ENCODE results near the gene ASB6. TPM values are rescaled to one million over a fixed set of nuclear protein-coding genes. Genes with fewer than 3 reads are reported as not detected.

The ASB6 gene
- polyA plus RNA-seq, 1 donor = 11.8 TPM

- DNase-seq (ENCODE audit: low read depth) = no peak
These were observed 15.2 kb downstream of the ASB6 start for GRCh38 chr9:129626625-129627284.

- DNase-seq (ENCODE audit: low read depth) = no peak
These were observed 15.8 kb downstream of the ASB6 start, which contains the start of gene NTMT1 for GRCh38 chr9:129626079-129626624. TSS of gene NTMT1 (plus strand) at chr9:129626163. CDS start at chr9:129632704, 6,541 bp downstream.

- no peak for DNase-seq (ENCODE audit: low read depth)
These were observed 17.0 kb downstream of the ASB6 start for GRCh38 chr9:129624947-129625346.

GRCh38 chr9:129624168-129624759 lies 17.7 kb downstream of the ASB6 start:
- no peak for DNase-seq (ENCODE audit: low read depth)

- DNase-seq (ENCODE audit: low read depth) = no peak
These were observed 18.6 kb downstream of the ASB6 start for GRCh38 chr9:129623331-129623730.

- no peak for DNase-seq (ENCODE audit: low read depth)
These were observed 21.2 kb downstream of the ASB6 start, which contains the start of gene C9orf50 for GRCh38 chr9:129620669-129621295. TSS of gene C9orf50 (minus strand) at chr9:129621101. CDS start at chr9:129620574, 527 bp downstream.

- DNase-seq (ENCODE audit: low read depth) = no peak
These were observed 21.9 kb downstream of the ASB6 start for GRCh38 chr9:129619787-129620668.

GRCh38 chr9:129617167-129617566 lies 24.8 kb downstream of the ASB6 start:
- DNase-seq (ENCODE audit: low read depth) = no peak

GRCh38 chr9:129615407-129616285 lies 26.3 kb downstream of the ASB6 start:
- no peak for DNase-seq (ENCODE audit: low read depth)

GRCh38 chr9:129614932-129615331 lies 27.0 kb downstream of the ASB6 start:
- no peak for DNase-seq (ENCODE audit: low read depth)

- DNase-seq (ENCODE audit: low read depth) = no peak
These were observed 28.3 kb downstream of the ASB6 start for GRCh38 chr9:129613520-129614175.

GRCh38 chr9:129612815-129613519 lies 29.0 kb downstream of the ASB6 start:
- DNase-seq (ENCODE audit: low read depth) = no peak

GRCh38 chr9:129612123-129612522 lies 29.8 kb downstream of the ASB6 start:
- DNase-seq (ENCODE audit: low read depth) = no peak

- DNase-seq (ENCODE audit: low read depth) = no peak
These were observed 30.6 kb downstream of the ASB6 start for GRCh38 chr9:129611307-129611800.

- DNase-seq (ENCODE audit: low read depth) = peak; percentile 57
These were observed 31.3 kb downstream of the ASB6 start for GRCh38 chr9:129610473-129611306.

- no peak for DNase-seq (ENCODE audit: low read depth)
These were observed 31.8 kb downstream of the ASB6 start for GRCh38 chr9:129610213-129610472.

GRCh38 chr9:129609486-129610212 lies 32.3 kb downstream of the ASB6 start:
- DNase-seq (ENCODE audit: low read depth) = no peak

All from forelimb muscle (tissue), 1 donor.